ENCODE data around the gene LY6G6C.

The LY6G6C gene

GRCh38 chr6:31721351-31722020 is at the start of gene LY6G6C:
TSS of gene LY6G6C (minus strand) at chr6:31721746. CDS start at chr6:31721679, 67 bp downstream.
- DNase-seq: no peak

GRCh38 chr6:31770860-31771259 is 49.3 kb upstream of the LY6G6C start:
- DNase-seq: no peak

GRCh38 chr6:31769684-31770371 is 48.3 kb upstream of the LY6G6C start:
- DNase-seq: peak; percentile 78

- DNase-seq: no peak
Observed at GRCh38 chr6:31768363-31769257, 47.1 kb upstream of the LY6G6C start.

GRCh38 chr6:31767096-31767645 is 45.6 kb upstream of the LY6G6C start:
- DNase-seq: no peak

GRCh38 chr6:31765910-31766794 is 44.6 kb upstream of the LY6G6C start:
- no peak for DNase-seq

GRCh38 chr6:31765559-31765909 is 44.0 kb upstream of the LY6G6C start:
- DNase-seq: no peak

GRCh38 chr6:31764198-31764597 is 42.7 kb upstream of the LY6G6C start:
- DNase-seq: no peak

GRCh38 chr6:31763619-31763940 is 42.0 kb upstream of the LY6G6C start:
- DNase-seq: no peak

- DNase-seq: no peak
Observed at GRCh38 chr6:31762878-31763618, 41.5 kb upstream of the LY6G6C start.

- DNase-seq: no peak
Observed at GRCh38 chr6:31762356-31762755, 40.8 kb upstream of the LY6G6C start, which contains the start of gene SAPCD1. TSS of gene SAPCD1 (plus strand) at chr6:31762656. CDS start at chr6:31763055, 399 bp downstream.

GRCh38 chr6:31761343-31761742 is 39.8 kb upstream of the LY6G6C start:
- no peak for DNase-seq

GRCh38 chr6:31760790-31761189 is 39.2 kb upstream of the LY6G6C start:
- DNase-seq: no peak

GRCh38 chr6:31758281-31758680 is 36.7 kb upstream of the LY6G6C start:
- no peak for DNase-seq

GRCh38 chr6:31752739-31753319 is 31.3 kb upstream of the LY6G6C start:
- no peak for DNase-seq

- DNase-seq: no peak
Observed at GRCh38 chr6:31750411-31751022, 29.0 kb upstream of the LY6G6C start.

GRCh38 chr6:31749301-31750036 is 27.9 kb upstream of the LY6G6C start:
- peak; percentile 36 for DNase-seq

GRCh38 chr6:31744422-31744821 is 22.9 kb upstream of the LY6G6C start:
- no peak for DNase-seq

GRCh38 chr6:31742894-31743293 is 21.3 kb upstream of the LY6G6C start:
- no peak for DNase-seq

GRCh38 chr6:31741815-31742214 is 20.3 kb upstream of the LY6G6C start:
- no peak for DNase-seq

Data from NCI-H146 (cell line).